ENCODE measurements around the gene LRRN3.

The LRRN3 gene

DNA sequence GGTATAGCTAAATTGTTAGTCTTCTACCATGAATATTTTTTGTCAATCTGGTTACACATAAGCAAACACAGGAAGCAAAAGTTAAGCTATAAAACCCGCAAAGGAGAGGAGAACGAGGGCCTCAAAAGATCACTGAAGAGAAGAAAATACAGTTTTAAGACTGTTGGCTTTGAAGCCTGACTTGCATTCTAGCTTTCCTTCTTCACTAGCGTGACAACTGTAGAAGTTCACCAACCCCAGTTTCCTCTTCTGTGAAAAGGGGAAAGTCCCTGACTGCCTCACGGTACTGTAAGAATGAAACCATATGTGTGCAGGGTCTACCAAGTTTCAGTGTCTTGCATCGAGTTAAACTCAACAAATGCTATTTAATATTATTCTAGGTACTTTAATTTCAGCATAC, 7.5 kb upstream of the LRRN3 start:
- peak; percentile 92 for DNase-seq (ENCODE audit: low read depth)
- no peak overlapping the region for H3K4me3 ChIP-seq (ENCODE audit: low read depth, low read length)
- TF ChIP-seq, protein P1, sequence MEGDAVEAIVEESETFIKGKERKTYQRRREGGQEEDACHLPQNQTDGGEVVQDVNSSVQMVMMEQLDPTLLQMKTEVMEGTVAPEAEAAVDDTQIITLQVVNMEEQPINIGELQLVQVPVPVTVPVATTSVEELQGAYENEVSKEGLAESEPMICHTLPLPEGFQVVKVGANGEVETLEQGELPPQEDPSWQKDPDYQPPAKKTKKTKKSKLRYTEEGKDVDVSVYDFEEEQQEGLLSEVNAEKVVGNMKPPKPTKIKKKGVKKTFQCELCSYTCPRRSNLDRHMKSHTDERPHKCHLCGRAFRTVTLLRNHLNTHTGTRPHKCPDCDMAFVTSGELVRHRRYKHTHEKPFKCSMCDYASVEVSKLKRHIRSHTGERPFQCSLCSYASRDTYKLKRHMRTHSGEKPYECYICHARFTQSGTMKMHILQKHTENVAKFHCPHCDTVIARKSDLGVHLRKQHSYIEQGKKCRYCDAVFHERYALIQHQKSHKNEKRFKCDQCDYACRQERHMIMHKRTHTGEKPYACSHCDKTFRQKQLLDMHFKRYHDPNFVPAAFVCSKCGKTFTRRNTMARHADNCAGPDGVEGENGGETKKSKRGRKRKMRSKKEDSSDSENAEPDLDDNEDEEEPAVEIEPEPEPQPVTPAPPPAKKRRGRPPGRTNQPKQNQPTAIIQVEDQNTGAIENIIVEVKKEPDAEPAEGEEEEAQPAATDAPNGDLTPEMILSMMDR (IDR thresholded peaks at IDR 0.05; ENCODE audit: insufficient read depth, low read depth, low read length, missing control alignments), result no peak

DNA sequence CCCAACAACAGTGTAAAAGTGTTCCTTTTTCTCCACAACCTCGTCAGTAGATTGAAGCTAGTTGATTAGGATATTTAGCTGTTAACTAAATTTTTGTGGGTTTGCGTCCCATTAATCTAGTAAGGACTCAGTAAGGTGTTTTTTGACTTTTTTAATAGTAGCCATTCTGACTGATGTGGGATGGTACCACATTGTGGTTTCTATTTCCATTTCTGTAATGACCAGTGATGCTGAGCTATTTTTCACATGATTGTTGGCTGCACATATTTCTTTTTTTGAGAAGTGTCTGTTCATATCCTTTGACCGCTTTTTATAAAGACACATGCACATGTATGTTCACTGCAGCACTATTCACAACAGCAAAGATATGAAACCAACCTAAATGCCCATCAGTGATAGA, 5.6 kb upstream of the LRRN3 start:
- H3K4me3 ChIP-seq (ENCODE audit: low read depth, low read length), result no peak overlapping the region
- DNase-seq (ENCODE audit: low read depth), result no peak
- TF ChIP-seq, protein P1 (IDR thresholded peaks at IDR 0.05; ENCODE audit: insufficient read depth, low read depth, low read length, missing control alignments), result no peak

DNA sequence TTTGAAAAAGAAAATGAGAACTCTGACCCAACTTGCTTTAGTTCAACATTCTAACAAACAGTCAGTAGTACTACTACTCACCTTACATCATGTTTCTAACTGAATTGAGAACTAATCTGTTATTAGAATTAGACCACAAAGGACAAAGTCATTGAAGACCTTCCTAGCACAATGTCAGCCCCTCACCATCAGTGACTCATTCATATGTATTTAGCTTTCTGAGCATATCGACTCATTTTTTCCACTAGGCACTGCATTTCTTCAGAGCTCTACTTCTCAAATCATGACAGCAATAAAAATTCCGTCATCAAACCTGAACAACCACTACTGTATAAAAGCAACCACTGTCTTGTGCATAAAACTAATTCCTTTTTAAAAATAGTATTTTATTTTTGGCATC, 4.4 kb upstream of the LRRN3 start:
- TF ChIP-seq, protein P1 (IDR thresholded peaks at IDR 0.05; ENCODE audit: insufficient read depth, low read depth, low read length, missing control alignments), result no peak

DNA sequence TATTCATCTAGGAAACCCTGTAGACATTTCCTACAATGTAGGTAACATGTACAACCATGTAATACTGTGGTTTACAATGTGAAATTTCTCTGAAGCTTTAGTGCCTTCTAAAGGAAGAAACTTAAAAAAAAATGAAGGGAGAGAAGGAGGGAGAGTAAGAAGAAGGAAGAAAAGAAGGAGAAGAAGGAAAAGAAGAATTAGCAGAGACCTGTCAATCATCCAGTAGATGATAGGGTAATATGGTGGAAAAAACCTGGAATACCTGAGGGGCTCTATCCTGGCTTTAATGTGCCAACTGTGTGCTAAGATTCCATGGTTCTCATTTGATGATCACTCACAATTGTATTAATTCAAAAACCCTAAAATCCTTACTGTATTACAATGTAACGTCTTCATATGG, 2.6 kb upstream of the LRRN3 start:
- TF ChIP-seq, protein P1 (IDR thresholded peaks at IDR 0.05; ENCODE audit: insufficient read depth, low read depth, low read length, missing control alignments), result no peak

More for the DNA sequence above, 4.4 kb upstream of the LRRN3 start:
- H3K4me3 ChIP-seq (ENCODE audit: low read depth, low read length), result no peak overlapping the region
- DNase-seq (ENCODE audit: low read depth), result no peak

DNA sequence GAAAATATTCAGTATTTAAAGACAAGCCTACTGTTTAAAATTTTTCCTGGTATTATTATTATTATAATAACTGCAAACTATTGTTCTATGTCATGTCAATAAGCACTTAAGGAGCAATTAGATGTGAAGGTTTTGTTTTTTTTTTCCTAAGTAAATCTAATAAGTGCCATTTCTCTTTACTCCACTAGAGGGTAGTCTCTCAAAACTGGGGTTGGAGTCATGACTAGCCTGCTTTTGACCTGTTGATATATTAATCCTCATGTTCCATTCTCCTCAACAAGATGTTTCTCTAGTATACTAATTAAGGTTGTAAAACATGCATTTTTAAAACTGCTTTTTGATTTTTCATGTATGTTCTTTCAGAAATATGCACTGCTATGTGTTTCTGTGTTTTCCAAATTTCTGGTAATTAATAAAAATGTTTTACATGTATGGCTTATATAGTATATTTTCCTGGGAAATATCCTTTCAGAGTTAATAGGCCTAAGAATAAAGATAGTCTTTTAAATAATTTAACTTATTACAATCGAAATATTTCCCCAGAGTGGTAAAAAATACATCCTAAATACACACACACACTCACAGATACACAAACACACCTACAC, 1.0 kb upstream of the LRRN3 start:
- peak; percentile 61 for DNase-seq (ENCODE audit: low read depth)
- H3K4me3 ChIP-seq (ENCODE audit: low read depth, low read length), result no peak overlapping the region
- TF ChIP-seq, protein P1 (IDR thresholded peaks at IDR 0.05; ENCODE audit: insufficient read depth, low read depth, low read length, missing control alignments), result peak; percentile 60

More for the DNA sequence above, 2.6 kb upstream of the LRRN3 start:
- H3K4me3 ChIP-seq (ENCODE audit: low read depth, low read length), result no peak overlapping the region
- DNase-seq (ENCODE audit: low read depth), result no peak

DNA sequence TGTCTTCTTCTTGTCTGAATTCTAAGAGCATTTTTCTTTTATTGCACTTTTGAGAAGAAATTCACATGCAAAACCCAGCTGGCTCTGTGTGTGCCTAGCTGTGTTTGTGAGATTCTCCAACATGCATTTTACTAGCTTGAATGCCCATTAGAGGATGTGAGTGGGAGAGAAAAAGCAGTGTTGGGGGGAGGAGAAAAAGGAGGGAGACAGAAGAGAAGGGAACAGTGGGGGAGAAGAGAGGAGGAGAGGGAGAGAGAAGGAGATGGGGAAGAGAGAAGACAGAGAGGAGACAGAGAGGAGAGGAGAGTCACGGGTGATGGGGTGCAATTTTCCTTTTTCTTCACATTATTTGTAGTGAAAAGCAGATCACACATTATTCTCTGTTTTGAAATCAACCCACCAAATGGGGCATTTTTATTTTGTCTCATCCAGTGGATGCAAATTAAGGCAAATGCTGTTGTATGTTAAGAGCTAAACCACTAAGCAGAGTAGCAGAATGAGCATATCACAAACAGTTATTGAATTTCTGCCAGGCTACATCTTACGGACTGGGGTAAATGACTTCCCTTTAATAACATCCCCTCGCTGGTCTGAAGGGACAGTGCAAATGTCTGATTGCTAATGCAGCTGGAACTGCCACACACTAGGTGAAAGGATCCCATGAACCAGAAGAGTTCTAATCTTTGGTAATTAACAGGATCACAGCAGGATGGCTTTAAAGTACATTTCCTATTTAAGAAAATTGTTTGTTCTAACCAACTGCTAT, 849 bp downstream of the LRRN3 start:
- H3K4me3 ChIP-seq (ENCODE audit: low read depth, low read length), result no peak overlapping the region
- no peak for DNase-seq (ENCODE audit: low read depth)
- TF ChIP-seq, protein P1 (IDR thresholded peaks at IDR 0.05; ENCODE audit: insufficient read depth, low read depth, low read length, missing control alignments), result no peak

Data from GM12865 (cell line).